Uterus (tissue), 2 donors: ENCODE results near the gene SIPA1.

Experiments
- POLR2A ChIP-seq, 2 donors: fragments of 450-650 bp; IDR thresholded peaks; one replicate each; pipeline ENCODE4 v1.6.1; 2016; ENCODE audit warnings: antibody characterized with exemption in 2 of 2, mild to moderate bottlenecking in 1 of 2, moderate library complexity in 1 of 2
- TF ChIP-seq, protein P1 (sequence below), 4 experiments: fragments of 200-600 bp in 2 of 4; fragments of 450-650 bp in 2 of 4; sonication (generic) in 2 of 4; IDR thresholded peaks; one replicate each; pipeline ENCODE4 v1.5.1; 2016 to 2019; ENCODE audit warnings: antibody characterized with exemption in 4 of 4, mild to moderate bottlenecking in 2 of 4, moderate library complexity in 1 of 4

DNA sequence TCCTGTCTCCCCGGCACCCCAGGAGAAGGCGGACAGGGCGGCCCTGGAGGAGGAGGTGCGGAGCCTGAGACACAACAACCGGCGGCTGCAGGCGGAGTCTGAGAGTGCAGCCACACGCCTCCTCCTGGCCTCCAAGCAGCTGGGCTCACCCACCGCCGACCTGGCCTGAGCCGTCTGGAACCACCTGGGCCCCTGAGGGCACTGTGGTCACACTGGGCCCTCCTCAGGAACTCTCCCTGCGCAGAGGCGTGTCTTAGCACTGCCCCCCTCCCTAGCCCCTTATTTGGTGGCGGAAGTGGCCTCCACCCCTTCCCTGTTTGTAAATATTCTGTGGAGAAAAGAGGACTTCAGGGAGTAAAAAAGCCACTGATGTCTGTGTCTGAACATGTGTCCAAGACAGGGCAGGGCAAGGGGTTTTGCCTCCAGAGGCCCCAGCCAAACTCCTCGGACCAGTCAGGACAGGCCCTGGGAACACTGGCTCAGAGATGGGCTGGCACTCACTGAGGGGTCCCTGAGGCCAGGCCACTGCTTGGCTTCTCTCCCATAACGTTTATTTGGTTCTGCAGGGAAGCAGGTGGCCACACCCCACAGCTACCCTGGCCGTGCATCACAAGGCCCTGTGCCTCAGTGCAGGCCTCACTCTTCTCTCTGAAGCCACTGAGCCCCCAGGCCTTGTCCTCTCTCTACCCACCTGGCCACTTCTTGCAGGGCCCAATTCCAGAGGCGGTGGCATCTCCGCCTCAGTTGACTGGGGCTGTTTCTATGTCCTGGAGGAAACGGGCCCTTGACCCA lies 12.8 kb downstream of the SIPA1 start:
- TF ChIP-seq, protein P1, sequence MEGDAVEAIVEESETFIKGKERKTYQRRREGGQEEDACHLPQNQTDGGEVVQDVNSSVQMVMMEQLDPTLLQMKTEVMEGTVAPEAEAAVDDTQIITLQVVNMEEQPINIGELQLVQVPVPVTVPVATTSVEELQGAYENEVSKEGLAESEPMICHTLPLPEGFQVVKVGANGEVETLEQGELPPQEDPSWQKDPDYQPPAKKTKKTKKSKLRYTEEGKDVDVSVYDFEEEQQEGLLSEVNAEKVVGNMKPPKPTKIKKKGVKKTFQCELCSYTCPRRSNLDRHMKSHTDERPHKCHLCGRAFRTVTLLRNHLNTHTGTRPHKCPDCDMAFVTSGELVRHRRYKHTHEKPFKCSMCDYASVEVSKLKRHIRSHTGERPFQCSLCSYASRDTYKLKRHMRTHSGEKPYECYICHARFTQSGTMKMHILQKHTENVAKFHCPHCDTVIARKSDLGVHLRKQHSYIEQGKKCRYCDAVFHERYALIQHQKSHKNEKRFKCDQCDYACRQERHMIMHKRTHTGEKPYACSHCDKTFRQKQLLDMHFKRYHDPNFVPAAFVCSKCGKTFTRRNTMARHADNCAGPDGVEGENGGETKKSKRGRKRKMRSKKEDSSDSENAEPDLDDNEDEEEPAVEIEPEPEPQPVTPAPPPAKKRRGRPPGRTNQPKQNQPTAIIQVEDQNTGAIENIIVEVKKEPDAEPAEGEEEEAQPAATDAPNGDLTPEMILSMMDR (IDR thresholded peaks at IDR 0.05), result no peak
- no peak for TF ChIP-seq POLR2A (IDR thresholded peaks at IDR 0.05)
